Urothelium cell line (cell line): ENCODE data around the gene LGALS1.

ENCODE experiments used
- DNase-seq: peaks from one replicate; pipeline ENCODE4 v3.0.0; 2011; ENCODE audit warnings: low spot score, mixed read lengths
- FAIRE-seq: peaks from 2 replicates; lab custom pipeline; 2011; peaks lifted over from hg19 to GRCh38; lab: Jason Lieb, UNC

LGALS1 gene

DNA sequence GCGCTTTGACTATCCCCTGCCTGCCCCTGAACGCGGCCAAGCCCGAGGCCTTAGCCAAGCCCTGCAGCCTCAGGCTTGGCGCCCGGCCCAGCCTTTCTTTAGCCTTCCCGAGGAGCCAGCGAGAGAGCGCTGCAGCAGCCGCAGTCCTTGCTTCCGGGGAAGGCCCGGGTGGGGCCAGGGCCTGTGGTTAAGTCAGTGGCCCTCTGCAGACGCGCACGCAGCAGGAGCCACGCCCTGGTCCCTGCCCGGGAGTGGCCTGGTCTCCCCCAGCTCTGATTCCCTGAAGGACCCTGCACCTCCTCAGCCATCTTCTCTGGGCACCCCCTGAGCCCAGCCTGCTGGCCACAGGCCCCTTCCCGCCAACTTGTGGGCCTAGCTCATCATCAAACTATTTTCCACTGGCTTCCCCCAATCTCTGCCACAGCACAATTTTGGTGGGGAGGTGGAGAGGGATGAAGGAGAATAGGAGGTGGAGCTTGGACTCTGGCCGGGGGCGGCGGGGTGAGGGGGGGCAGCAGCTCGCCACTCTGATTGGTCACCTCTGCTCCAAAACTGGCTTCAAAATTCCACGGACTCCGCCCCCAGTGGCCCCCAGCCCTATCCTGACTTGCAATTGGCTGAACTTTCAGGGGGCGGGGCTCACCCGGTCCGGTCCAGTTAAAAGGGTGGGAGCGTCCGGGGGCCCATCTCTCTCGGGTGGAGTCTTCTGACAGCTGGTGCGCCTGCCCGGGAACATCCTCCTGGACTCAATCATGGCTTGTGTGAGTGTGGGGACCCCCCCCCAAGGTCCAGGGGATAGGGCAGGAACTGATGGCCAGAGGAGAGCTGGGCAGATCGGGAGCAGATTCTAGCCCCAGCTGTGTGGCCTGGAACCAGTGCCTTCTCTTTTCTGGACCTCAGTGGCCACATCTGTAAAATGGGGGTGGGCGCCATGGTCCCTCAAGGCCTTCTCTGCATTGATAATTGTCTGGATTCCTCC, at the start of gene LGALS1:
Gene LGALS1 (plus strand): TSS at position 686 of the 979 bp plus-strand sequence. CDS start 67 bp downstream, at position 753.
- peak; percentile 98 for DNase-seq
- peak; percentile 88 for FAIRE-seq

DNA sequence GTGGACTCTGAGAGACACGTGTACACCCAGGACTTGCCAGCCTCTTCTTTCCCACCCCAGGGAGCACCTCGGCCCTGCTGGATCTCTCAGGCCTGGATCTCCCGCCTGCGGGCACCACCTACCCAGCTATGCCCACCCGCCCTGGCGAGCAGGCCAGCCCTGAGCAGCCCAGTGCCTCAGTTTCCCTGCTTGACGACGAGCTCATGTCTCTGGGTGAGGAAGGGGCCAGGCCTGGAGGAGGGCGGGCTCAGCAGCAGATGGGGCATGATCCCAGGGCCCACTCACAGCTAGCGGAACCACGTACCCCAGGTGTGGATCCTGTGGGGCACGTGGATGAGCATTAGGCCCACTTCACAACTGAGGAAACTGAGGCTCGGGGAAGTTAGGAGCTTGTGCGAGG, 49.7 kb upstream of the LGALS1 start:
- DNase-seq (no peak), FAIRE-seq (peak; percentile 23)

DNA sequence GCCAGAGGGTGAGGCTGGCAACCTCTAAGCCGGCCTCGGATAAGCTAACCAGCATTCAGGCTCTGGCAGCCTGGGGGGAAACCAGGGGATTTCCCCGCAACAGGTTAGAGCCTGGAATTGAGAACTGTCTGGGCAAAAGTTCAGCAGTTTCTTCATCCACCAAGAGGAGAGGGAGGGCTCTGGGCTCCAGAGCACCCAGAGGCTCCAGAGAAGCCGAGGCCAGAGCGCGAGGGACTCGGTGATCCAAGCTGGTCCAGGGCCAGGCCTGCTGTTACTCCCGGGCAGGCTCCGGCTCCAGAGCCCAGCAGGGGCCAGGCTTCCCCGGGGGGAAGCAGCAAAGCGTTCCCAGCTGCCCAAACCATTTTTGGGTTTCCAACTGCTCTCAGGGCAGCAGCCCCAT, 49.3 kb upstream of the LGALS1 start:
- no peak for DNase-seq
- no peak for FAIRE-seq

DNA sequence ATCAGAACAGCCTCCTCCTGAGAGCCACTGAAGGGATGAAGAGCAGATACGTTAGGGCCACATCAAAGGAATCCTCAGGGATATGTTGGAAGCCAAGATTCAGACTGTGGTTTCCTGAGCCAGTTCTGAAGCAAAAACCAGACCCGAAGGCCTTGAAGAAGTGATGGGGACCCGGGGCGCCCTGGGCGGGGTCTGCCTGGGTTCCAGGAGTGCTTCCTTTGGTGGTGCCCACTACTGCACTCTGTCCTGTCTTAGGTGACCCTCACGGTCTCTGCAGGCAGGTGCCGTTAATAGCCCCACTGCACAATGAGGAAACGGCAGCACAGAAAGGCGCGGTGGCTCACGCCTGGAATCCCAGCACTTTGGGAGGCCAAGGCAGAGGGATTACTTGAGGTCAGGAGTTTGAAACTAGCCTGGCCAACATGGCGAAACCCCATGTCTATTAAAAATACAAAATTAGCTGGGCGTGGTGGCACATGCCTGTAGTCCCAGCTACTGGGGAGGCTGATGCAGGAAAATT, 48.8 kb upstream of the LGALS1 start:
- FAIRE-seq: no peak
- DNase-seq: no peak

DNA sequence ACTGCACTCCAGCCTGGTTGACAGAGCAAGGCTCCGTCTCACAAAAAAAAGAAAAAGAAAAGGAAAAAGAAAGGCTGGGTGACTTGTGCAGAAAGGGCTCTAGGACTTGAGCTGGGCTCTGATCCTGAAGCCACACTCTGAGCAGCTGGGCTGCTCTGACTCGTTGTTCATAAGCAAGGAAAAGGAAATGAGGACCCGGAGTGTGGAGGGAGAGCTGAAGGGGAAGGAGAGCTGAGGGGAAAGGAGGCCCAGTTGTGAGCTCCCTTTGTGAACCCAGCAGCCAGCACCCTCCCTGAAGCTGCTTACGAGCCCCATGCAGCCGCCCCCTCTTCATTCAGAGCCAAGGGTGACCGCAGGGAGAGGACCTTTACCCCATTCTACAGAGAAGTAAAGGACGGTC, 48.3 kb upstream of the LGALS1 start:
- DNase-seq: no peak
- FAIRE-seq: no peak

DNA sequence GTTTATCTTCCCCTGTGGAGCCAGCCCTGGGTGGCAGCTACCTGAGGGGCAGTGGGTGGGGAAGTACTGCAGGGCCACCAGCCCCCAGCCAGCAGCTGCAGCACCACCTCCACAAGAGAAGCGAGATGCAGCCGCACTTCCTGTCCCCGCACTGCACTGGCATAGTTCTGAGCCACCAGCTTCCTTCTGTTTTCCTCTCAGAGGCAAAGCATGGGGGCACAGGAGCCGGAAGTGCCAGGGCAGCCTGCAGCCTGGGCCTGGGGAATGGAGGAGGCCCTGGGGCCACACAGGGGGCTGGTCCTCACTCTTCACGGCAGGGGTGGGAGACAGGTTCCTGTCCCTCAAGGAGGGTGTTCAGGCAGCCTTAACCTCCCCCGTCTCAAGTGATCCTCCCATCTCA, 47.9 kb upstream of the LGALS1 start:
- FAIRE-seq (no peak), DNase-seq (no peak)

DNA sequence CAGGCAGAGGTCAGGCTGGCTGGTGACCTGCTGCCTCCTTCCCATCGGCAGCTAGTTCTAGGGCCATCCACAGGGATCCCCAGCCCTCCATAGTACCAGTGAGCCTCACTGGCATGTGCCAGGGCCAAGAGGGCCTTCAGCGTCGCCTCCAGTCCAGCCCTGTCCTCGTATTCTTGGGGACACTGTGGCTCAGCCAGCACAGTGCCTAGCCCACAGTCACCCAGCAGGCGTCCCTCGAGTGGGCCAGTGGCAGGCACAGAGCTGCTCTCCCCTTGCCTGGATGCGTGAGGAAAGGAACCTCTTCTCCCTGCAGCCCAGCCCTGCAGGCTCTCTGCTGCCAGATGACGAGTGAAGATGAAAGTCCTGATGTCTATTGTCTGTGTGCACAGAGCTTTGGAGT, 46.6 kb upstream of the LGALS1 start:
- DNase-seq (no peak), FAIRE-seq (no peak)

DNA sequence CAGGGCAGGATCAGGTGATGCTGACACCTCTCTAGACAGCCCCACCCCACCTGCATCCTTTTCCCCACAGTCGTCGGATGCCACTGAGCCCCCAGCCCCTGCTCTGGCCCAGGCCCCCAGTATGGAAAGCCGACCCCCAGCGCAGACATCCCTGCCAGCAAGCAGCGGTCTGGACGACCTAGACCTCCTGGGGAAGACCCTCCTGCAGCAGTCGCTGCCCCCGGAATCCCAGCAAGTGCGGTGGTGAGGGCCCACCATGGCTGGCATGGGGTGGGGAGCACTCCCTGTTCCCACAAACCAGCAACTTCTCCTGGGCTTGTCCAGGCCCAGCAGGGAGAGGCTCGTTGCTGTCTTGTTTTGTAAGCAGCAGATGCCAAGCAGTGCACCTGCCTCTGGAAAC, 45.5 kb upstream of the LGALS1 start:
- FAIRE-seq: no peak

DNA sequence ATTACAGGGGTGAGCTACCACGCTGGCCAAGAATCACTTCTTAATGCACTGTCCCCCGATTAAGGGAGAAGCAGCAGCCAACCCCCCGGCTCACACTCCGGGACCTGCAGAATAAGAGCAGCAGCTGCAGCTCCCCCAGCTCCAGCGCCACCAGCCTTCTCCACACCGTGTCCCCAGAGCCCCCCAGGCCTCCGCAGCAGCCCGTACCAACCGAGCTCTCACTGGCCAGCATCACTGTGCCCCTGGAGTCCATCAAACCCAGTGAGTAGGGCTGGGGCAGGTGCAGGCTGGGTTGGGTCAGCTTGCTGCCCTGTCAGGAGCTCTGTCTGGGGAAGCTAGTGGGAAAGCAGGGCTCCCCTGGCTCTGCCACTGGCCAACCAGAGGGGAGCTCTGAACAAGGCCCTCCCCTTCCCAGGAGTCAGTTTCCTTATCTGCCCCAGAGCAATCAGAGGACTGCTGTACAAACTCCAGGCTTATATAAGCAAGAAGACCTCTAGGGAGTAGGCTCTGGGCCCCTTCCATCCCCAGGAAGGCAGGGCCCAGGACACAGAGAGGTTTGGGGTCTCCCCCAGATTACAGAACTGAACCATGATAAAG, 44.5 kb upstream of the LGALS1 start:
- DNase-seq (no peak), FAIRE-seq (no peak)

More for the DNA sequence above, 45.5 kb upstream of the LGALS1 start:
- DNase-seq: no peak

DNA sequence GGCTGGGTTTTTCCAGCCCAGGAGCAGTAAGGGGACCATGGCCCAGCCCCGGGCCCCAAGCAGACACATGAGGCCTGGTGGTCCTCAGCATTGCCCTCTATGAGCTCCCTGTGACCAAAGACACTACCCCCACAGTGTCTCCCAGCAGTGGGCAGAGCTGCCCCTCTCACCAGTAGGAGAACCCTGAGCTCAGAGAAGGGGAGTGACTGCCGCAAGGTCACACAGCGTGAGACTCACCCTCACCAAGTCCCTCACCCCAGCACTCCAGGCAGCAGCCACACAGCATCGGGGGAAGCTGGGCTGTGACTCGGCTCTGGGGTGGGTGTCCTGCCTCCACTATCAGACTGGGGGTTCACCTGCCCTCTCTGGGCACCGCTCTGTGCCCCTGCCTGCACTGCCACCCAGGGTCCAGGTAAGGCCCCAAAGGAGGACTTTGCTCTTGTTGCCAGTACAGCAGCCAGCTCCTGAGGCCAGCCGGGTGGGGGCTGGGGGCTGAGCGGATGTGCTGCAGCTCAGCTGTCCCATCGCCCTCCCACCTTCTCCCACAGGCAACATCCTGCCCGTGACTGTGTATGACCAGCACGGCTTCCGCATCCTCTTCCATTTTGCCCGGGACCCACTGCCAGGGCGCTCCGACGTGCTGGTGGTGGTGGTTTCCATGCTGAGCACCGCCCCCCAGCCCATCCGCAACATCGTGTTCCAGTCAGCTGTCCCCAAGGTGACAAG, 43.8 kb upstream of the LGALS1 start:
- FAIRE-seq (no peak), DNase-seq (no peak)

DNA sequence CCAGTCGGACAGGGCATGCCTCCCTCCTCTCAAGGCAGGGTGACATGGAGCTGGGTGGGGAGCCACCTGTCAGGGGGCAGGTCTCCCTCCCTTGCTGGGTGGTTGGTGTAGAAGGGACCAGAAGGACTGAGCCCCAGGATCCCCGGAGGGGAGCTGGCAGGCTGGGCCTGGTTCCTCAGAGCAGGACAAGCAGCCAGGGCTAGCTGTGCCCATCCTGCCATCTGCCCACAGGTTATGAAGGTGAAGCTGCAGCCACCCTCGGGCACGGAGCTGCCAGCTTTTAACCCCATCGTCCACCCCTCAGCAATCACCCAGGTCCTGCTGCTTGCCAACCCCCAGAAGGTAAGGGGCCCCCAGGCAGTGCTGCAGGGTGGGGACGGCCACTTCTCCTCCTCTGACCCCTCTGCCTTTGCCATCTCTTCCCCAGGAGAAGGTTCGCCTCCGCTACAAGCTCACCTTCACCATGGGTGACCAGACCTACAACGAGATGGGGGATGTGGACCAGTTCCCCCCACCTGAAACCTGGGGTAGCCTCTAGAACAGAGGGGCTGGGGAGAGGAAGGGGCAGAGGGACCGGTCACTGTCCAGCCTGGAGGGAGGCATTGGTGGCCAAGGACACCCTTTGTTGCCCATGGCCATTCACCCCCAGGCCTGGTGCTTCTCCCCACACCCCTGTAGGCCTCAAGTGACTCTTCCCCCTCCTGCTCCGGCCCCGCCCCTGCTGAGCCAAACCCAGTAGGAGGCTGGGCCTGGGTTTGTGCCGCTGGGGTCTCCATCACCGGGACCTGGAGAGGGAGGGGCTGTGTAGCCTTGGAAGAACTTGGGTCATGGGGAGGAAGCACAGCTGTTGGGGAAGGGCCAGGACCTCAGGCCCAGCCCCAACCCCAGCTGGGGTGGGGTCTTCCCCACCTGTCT, 43.0 kb upstream of the LGALS1 start:
- FAIRE-seq (peak; percentile 48), DNase-seq (no peak)

DNA sequence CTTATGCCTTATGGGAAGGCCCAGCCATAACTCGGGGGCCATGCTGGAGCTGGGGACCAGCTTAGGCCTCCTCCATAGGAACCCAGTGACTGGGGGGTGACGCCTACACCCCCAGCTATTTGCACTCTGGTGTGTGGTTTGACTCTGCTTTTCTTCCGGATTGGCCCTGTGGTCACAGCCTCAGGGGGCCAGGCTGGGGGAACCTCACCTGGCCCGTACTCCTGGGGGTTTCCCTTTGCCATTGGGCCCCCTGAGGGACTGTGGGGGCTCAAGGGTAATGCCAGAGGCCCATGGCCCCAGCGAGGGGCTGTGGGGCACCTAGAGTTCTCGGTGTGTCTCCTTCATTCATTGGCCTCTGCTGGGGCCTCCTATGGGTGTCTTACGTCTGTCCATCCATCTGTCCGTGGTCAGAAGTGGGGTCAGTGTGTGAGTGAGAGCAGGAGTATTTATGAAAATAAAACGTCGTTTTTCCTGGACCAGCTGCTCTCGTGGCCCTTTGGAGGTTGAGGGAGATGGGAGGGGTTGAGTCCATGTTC, 42.3 kb upstream of the LGALS1 start:
- FAIRE-seq: no peak

DNA sequence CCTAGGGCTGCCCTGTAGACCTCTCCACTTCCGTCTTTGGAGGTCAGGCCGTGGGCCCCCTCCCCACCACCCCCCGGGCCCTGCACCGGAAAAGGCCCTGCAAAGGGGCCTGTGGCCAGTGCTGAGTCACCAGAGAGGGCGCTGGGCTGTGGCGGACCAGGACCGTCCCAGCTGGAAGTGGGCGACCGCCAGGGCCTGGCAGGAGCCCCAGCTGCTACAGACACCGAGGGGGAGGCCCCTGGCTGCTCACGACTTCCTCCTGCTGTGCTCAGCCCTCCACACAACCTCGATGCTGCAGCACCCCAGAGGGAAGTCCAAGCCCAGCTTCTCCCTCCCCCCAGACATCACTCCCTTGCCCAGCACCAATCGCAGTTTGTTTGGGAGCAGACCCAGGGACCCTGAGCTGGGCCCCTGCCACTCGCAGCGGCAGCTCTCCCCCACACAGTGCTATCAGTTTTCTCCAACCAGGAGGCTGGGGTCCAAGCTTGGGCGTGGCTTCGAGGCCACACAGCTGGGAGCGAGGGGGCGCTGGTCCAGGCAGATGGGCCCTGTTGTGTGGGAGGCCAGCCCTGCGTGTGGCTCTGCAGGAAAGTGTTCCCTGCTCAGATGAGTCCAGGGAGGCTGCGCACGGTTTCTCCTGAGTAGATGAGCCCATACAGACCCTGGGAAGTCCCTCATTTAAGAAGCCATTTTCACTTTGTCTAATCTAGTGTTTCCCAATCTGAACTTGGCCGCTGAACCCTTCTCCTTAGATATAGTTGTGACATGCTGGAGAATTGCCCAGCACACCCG, 41.6 kb upstream of the LGALS1 start:
- FAIRE-seq (peak; percentile 59), DNase-seq (peak; percentile 77)

More for the DNA sequence above, 42.3 kb upstream of the LGALS1 start:
- no peak for DNase-seq

DNA sequence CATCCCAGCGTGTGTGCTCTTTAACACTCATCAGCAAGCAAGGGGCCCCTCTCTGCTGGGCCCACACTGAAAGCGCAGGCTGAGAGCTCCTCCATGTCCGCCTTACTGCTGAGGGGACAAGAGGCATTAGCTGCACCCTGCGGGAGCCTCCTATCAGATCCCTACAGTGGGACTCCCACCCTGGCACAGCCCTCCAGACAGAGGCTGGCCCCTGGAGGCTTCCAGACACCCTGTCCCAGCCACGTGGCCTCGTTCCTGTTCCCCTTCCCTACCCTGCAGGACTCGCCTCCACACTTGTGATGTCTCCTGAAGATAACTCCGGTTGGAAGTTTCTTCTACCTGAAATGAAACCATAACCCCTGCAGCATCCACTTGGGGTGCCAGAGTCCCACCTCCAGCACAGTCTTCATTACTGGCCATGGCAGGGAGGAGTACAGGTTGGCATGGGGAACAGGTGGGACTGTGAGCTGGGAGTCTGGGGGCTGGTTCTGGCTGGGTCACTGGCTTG, 41.0 kb upstream of the LGALS1 start:
- no peak for DNase-seq
- FAIRE-seq: no peak

DNA sequence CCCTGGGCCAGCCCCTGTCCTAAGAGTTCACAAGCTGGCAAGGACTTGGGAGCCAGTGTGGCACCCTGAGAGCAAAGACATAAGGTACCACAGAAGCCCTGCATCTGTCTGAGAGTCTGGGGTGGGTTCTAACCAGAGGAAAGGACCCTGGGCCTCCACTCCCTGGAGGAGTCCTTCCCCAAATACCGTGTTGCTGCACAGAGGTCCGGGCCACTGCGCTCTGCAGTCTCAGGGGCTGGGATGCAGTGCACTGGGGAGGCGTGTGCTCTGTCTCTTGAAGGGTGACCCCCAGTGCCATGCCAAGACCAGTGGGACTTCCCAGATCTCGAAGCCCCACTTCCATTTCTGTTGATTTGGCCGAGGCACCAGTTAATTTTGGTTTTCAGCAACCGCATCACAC, 40.3 kb upstream of the LGALS1 start:
- DNase-seq (no peak), FAIRE-seq (no peak)

DNA sequence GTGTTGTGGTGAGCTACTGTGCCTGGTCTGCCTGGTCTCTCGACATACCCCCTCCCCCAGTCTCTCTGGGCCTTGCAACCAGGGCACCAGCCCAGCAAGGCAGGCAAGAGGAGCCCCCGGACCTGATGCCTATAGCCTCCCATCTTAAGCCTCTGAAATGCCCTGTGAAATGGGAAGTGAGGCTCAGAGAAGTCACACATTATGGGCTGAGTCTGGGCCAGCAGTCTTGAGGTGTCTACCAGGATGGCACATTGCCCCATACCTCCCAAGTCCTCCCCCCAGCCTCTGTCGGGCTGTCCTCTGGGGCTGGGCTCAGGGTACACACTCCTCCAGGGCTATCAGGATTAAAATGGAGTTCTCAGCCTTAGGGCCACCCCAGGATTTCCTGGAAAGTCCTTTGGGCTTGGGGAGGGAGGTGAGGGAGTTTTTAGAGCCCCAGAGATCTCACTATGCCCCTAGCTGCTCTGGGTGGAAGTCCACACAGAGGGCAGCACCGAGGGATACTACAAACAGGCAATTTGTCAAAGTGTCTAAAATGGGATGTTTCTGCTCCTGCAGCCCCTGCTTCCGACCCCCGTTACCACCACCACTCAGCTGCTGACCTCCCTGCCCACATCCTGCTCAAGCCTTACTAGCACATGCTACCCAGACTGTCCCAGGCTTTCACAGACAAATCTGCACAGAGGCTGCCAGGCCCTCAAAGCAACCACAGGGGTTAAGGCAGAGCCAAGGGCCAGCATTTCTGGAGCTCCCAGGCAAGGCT, 39.1 kb upstream of the LGALS1 start:
- DNase-seq (no peak), FAIRE-seq (no peak)

DNA sequence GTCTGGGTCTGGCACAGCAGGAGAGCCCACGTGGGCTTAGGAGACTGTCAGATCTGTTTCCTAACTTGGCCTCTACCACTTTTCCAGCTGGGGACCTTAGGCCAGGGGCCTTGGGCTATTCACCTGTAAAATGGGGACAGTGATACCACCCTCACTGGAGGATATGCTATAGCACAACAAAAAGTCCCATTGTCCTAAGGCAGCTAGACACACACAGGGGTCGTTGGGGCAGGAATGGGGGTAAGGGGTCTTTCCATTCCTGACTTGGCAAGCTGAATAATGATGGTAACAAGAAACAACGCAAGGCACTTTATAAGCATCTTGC, 38.5 kb upstream of the LGALS1 start:
- DNase-seq (no peak), FAIRE-seq (no peak)

DNA sequence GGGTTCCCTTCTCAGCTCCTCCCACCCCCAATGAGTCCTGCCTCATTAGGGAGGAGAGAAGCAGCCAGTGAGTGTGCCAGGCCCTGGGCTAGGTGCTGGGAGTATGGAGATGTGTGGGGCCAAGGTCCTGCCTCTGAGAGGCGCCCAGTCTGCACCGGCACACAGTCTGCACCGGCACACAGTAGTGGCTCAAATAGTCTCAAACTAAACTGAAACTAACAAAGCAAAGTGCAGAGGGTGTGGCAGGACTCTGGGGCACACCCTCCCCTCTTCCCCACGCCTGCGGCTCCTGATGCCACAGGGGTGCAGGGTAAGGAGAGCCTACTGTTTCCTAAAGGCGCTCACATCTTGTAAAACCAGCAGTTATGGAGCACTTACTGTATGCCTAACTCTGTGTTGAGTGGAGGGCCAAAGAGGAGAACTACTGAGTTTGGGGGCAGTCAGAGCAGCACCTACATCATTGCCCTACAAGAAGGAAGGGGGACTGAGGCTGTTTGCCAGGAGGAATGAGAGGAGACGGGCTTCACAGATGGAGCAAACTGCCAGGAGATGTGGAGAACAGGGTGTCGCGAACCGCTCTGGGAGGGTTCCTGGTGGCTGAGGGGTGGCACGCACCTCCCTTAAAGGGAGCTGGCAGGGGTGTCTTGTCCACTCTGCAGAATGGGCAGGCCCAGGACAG, 36.9 kb upstream of the LGALS1 start:
- FAIRE-seq (no peak), DNase-seq (no peak)
